GM21786 (cell line): Measurements from ENCODE around the gene SMARCD2.
"Not testable (repeated sequence)": the region's sequence is repeated elsewhere in the genome, so short reads cannot be mapped to it uniquely, and the experiment has no call there.

ENCODE experiments used
- ATAC-seq: cut with Tn5 transposase; IDR thresholded peaks from one replicate; pipeline ENCODE4 v1.9.1; 2021; ENCODE audit not compliant: unreplicated experiment

Gene SMARCD2

GRCh38 chr17:63853260-63853659 is 10.8 kb upstream of the SMARCD2 start:
- no peak for ATAC-seq

- ATAC-seq, result no peak
Observed at GRCh38 chr17:63850401-63850800, 7.9 kb upstream of the SMARCD2 start.

GRCh38 chr17:63848834-63849689 is 6.6 kb upstream of the SMARCD2 start:
- peak; percentile 86 for ATAC-seq

- ATAC-seq, result no peak
Observed at GRCh38 chr17:63847525-63848249, 5.2 kb upstream of the SMARCD2 start.

DNA sequence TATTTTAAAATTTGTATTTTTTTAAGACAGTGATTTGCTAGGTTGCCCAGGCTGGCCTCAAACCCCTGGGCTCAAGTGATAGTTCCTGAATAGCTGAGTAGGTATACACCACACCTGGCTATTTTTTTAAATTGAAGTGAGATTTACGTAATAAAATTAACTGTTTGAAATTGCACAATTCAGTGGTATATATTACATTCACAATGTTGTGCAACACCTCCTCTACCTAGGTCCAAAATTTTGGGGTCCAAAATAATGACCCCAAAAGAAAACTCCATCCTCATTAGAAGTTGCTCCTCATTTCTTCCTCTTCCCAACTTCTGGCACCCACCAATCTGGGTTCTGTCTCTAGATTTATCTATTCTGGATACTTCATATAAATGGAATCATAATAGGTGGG is 3.0 kb upstream of the SMARCD2 start:
- no peak for ATAC-seq

GRCh38 chr17:63843910-63844677 is 1.6 kb upstream of the SMARCD2 start:
- ATAC-seq, result no peak

DNA sequence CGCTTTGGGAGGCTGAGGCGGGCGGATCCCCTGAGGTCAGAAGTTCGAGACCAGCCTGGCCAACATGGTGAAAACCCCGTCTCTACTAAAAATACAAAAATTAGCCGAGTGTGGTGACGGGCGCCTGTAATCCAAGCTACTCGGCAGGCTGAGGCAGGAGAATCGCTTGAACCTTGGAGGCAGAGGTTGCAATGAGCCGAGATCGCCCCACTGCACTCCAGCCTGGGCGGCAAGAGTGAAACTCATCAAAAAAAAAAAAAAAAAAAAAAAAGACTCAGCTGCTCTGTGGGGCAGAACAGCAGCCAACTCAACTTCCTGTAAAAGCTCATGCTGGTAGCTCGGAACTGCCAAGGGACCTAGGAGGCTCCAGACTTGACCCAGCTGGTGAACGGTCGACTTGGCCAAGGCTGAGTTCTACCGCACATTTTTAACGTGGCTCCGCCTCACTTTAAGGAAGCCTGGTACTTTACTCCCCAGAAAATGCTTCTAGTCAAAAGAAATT is 953 bp upstream of the SMARCD2 start:
- not testable (repeated sequence) for ATAC-seq

DNA sequence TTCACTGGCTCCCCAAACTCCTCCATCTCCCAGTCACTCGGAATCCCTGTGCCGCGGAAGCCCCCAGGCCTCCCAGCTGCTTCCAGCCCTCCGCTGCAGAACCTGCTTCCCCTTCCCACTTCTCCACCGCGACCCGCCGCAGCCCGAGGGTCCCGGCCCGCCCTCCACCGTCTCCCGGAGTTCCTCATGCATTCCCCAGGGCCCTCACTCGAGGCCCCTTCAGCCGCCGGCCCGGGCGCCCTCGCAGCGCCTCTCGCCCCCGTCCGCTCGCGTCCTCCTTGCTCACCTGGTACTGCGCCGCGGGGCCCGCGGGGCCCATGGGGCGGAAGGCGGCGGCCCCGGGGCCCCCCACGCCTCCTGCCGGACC is 329 bp downstream of the SMARCD2 start:
- peak; percentile 6 for ATAC-seq

DNA sequence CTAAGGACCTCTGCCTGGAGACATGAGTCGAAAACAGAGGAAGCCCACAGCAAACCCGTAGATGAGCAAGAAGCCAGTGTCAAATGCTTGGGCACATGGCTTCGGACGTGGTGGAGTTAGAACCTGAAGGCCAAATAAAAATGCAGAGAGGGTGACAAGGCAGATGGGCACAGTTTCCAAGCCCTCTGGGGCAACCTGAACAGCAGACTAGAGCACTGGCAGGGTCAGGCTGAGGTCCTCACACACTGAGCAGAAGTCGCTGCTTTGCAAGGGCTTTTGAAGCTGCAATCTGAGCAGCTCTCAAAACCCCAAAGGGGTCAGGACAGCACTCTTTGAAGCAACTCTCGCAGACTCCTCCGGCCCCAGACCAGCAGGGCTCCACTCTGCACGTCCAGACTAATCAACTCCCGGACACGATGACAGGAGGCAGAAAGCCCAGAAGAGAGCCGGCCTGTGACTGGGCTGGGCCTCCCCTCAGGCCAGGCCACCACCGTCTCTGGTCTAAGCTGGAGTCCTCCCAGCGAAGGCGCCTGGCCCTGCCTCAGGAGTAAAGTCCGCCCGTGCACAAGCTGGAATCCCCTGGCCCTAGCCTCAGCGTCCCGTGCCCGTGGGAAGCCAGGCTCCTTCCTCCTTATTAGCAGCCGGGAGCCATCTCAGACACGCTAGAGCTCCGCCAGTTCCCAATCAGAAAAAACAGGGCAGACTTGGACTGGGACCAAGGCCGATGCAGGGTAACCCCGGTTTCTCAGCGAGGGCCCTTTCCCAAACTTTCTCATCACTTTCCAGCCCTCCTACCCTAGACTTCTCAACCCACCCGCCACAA is 924 bp downstream of the SMARCD2 start:
- no peak for ATAC-seq

DNA sequence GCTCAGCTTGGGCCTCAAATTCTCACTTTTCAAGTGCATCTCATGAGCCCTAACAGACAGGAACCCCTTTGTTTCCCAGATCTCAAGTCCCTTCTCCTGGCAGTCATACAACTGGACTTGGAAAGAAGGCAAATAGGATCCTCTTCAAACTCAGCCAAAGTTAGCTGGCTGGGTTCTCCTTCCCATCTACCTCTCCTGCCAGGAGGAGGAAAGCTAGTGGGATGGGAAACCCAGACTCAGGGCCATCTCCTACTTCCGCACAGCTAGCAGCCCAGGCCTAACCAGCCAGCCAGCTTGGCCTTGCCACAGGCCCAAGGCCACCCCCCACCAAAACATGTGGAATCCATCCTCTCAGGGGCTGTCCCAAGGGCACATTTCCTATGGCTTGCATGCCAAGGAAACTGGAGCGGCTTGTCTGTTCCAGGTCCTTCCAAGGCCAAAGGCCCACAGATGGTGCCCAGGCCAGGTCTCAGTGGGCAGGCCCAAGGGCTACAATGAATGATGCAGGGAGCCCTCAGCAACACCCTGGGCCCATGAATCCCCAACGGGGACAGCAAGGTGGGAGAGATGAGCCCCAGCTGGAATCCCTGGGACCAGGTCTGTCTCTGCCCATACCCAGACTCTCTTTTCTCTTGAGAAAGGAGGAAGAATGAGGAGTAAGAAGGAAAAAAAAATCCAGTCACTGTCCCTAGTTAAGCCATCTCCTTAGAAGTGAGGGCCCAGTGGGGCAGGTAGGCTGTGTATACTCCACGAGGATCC is 1.7 kb downstream of the SMARCD2 start:
- no peak for ATAC-seq

DNA sequence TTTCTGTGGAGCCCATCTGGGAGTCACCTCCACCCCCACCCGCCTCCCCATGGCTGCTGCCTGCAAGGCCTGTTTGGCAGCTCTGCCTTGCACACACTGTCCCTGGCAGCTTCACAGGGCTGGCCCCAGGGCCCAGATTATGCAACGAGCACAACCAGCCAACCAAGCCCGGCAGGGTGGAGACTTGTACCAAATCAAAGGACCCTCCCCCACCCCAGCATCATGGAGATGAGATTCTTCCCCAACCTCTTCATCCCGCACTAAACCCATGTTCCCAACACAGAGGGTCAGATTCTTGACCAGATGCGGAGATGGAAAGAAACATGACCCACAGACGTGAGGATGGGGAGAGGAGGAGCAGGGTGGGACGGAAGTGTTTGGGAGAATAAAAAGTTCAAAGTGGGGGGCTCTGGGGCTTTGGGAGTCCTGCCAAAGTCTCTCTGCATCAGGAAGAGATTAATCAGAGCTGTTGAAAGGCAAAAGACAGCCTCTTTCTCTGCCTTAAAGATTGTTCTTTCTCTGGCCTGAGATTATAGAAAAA is 3.8 kb downstream of the SMARCD2 start:
- ATAC-seq, result no peak

GRCh38 chr17:63837962-63838600 is 4.4 kb downstream of the SMARCD2 start:
- no peak for ATAC-seq

DNA sequence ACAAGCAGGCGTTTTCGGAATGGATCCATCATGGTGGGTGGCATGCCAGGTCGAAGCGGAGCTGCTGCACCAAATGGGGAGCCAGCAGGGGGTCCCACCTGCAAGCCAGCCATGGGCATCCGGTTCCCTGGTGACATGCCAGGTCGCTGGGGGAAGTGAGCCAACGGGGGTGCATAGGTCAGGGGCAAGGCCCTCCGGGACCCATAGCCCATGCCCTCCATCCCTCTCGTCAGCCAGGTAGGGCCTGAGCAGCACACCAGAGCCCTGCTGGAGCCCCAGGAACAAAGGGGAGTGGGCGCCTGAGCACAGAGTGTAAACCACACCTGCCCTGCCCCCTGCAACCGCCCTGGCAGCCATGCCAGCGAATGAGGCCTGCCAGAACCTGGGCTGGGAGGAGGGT is 5.0 kb downstream of the SMARCD2 start:
- ATAC-seq, result no peak

DNA sequence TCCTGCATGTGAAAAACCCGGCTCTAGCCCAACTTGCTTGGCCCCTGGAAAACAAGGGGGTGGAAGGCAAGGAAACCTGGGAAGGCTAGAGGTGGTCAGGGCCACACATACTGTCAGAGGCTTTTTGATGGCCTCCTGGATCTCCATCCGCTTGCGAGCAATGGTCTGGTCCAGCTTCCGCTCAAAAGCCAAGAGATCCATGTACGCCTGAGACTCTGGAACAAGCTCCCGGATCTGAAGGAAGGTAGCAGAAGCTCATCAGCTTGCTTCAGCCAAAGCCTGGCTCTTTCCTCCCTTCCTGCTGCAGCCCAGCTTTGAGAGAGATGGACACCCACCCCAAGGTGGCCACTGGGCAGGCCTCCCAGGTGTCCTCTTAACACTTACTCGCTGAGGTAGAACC is 5.7 kb downstream of the SMARCD2 start:
- no peak for ATAC-seq

- no peak for ATAC-seq
Observed at GRCh38 chr17:63835167-63835720, 7.2 kb downstream of the SMARCD2 start.

- peak; percentile 61 for ATAC-seq
Observed at GRCh38 chr17:63834431-63835166, 7.9 kb downstream of the SMARCD2 start.

DNA sequence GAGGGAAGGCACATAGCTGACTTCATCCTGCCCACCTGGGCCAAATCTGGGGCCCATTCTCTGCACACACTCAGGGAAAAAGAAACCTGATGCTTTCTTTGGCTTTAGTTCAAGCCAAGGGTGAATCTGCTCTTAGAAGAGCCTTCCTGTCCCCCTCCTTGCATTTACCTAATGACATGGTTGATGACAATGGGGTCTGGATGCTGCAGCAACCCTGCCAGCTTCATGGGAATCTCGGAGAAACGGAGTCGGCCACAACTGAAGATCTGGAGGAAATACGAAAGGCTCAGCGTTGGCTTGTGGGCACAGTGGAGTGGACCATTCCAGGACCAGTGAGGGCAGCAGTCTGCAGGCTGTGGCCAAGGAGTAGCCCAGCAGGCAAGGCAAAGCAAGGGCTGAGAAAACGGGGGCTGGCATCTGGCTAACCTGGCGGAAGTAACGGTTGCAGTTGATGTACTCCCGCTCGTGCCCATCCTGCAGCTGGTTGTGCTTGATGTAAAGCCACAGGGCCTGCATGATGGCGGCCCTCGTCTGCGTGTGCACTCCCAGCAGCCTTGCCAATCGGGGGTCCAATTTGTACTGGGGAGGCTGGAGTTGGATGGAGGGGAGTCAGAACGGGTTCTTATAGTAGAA is 8.6 kb downstream of the SMARCD2 start:
- ATAC-seq, result no peak
